Epithelial cell of esophagus (primary cell): Measurements from ENCODE around the gene TMEM9.

Experiments
- DNase-seq: peaks from one replicate; pipeline ENCODE4 v3.0.0; 2010; ENCODE audit warnings: low read depth
- H3K4me3 ChIP-seq: 2 replicates; pipeline ENCODE4 v1.5.1; 2011; ENCODE audit warnings: mild to moderate bottlenecking, low read length, control low read depth
- CTCF ChIP-seq: IDR thresholded peaks from 2 replicates; pipeline ENCODE4 v1.5.1; 2011; ENCODE audit warnings: low read depth, mild to moderate bottlenecking, low read length, control low read depth, inconsistent platforms; ENCODE audit not compliant: insufficient read depth; ENCODE audit errors: missing control alignments

The TMEM9 gene

GRCh38 chr1:201085902-201086735, 68.2 kb downstream of the TMEM9 start:
- TF ChIP-seq CTCF = peak; percentile 64
- H3K4me3 ChIP-seq = no peak overlapping the region
- DNase-seq = peak; percentile 55
